ENCODE measurements around the gene TLR9. TPM values are rescaled to one million over a fixed set of nuclear protein-coding genes. Genes with fewer than 3 reads are reported as not detected.
A peak's percentile ranks its signal among the peaks of the same experiment; 100 is the strongest.

TLR9 gene
- total RNA-seq, 5 donors from 2014 or later (not counting 1 experiment from before 2014, with no cell fraction given), result 0.54 to 2.9 (median 2.1) TPM; not detected in 1

GRCh38 chr3:52257911-52258310, 32.5 kb upstream of the TLR9 start:
- Histone ChIP-seq H3K4me3 (ENCODE audit: control insufficient read depth in 1 of 2, extremely low read depth in 1 of 2, low read length in 1 of 2) (no peak overlapping the region), H3K9me3 (no peaks in the 10 kb centered on the region), H3K27me3 (replicated peaks in 1 of 2; ENCODE audit: control insufficient read depth in 2 of 2, extremely low read depth in 1 of 2, insufficient read depth in 2 of 2, low read length in 1 of 2) (no peaks in the 10 kb centered on the region), H3K27ac (ENCODE audit: low read length) (peak overlapping the region; percentile 36), H3K36me3 (ENCODE audit: control insufficient read depth in 2 of 2, extremely low read depth in 1 of 2, insufficient read depth in 1 of 2, low read length in 1 of 2) (peaks cover 0 to 76% of the 10 kb centered on the region in 2 donors), H3K4me1 (ENCODE audit: control insufficient read depth in 1 of 2, extremely low read depth in 1 of 2, insufficient read depth in 2 of 2, low read length in 2 of 2) (peaks cover 61 to 74% of the 10 kb centered on the region in 2 experiments)
- ChIA-PET POLR2A (interaction anchor here in 1 of 2 donors (1.1 kb wide), 1 partner anchor 31 kb away, joined by 3 read pairs; no protein-coding TSS in a partner anchor), CTCF (interaction anchor here in 1 of 2 donors (1.7 kb wide), 1 partner anchor 19 kb away, joined by 5 read pairs; no protein-coding TSS in a partner anchor)
- ATAC-seq (replicated peaks in 1 of 4), result no peak
- Mint-ChIP-seq H3K27me3 (no peaks in the 10 kb centered on the region), H3K4me3 (peak overlapping the region in 1 of 3 donors; percentile 74), H3K9me3 (no peaks in the 10 kb centered on the region), H3K27ac (peak overlapping the region; percentile 97 to 99), H3K4me1 (peaks cover 93 to 95% (median 94%) of the 10 kb centered on the region in 3 donors), H3K36me3 (peaks cover 69% of the 10 kb centered on the region)
- DNase-seq, result no peak
- 58% methylated on average over 2 of the region's 4 CpGs for WGBS (ENCODE audit: insufficient coverage)

- DNase-seq, result peak in 1 of 35 experiments; percentile 6
- 50% methylated on average over 2 of the region's 4 CpGs for WGBS (ENCODE audit: insufficient coverage)
- peak overlapping the region; percentile 97 to 99 for H3K27ac Mint-ChIP-seq
- ATAC-seq (replicated peaks in 1 of 4), result no peak
- Histone ChIP-seq H3K4me3 (ENCODE audit: control insufficient read depth in 1 of 2, extremely low read depth in 1 of 2, low read length in 1 of 2) (no peak overlapping the region), H3K4me1 (ENCODE audit: control insufficient read depth in 1 of 2, extremely low read depth in 1 of 2, insufficient read depth in 2 of 2, low read length in 2 of 2) (peaks cover 54 to 79% of the 10 kb centered on the region in 2 experiments), H3K36me3 (ENCODE audit: control insufficient read depth in 2 of 2, extremely low read depth in 1 of 2, insufficient read depth in 1 of 2, low read length in 1 of 2) (peaks cover 3 to 69% of the 10 kb centered on the region in 2 donors), H3K9me3 (no peaks in the 10 kb centered on the region), H3K27ac (ENCODE audit: low read length) (peak overlapping the region; percentile 36), H3K27me3 (replicated peaks in 1 of 2; ENCODE audit: control insufficient read depth in 2 of 2, extremely low read depth in 1 of 2, insufficient read depth in 2 of 2, low read length in 1 of 2) (no peaks in the 10 kb centered on the region)
- H3K27me3 Mint-ChIP-seq, result no peaks in the 10 kb centered on the region
- H3K4me3 Mint-ChIP-seq, result peak overlapping the region in 1 of 3 donors; percentile 74
- H3K36me3 Mint-ChIP-seq, result peaks cover 62% of the 10 kb centered on the region
- ChIA-PET POLR2A (interaction anchor here (0.6 kb wide), 2 partner anchors 15 kb away, joined by 4 to 7 read pairs; no protein-coding TSS in a partner anchor), CTCF (interaction anchor here in 1 of 2 donors (0.6 kb wide), 1 partner anchor 315 kb away, joined by 5 read pairs; no protein-coding TSS in a partner anchor)
- no peaks in the 10 kb centered on the region for H3K9me3 Mint-ChIP-seq
- H3K4me1 Mint-ChIP-seq, result peaks cover 93 to 95% (median 95%) of the 10 kb centered on the region in 3 donors
Observed at GRCh38 chr3:52256622-52257021, 31.2 kb upstream of the TLR9 start.

- peak overlapping the region in 1 of 3 donors; percentile 74 for H3K4me3 Mint-ChIP-seq
- H3K27me3 Mint-ChIP-seq, result no peaks in the 10 kb centered on the region
- H3K9me3 Mint-ChIP-seq, result no peaks in the 10 kb centered on the region
- ATAC-seq (replicated peaks in 1 of 4) (no peak), DNase-seq (no peak)
- Histone ChIP-seq H3K27me3 (replicated peaks in 1 of 2; ENCODE audit: control insufficient read depth in 2 of 2, extremely low read depth in 1 of 2, insufficient read depth in 2 of 2, low read length in 1 of 2) (no peaks in the 10 kb centered on the region), H3K9me3 (no peaks in the 10 kb centered on the region), H3K4me1 (ENCODE audit: control insufficient read depth in 1 of 2, extremely low read depth in 1 of 2, insufficient read depth in 2 of 2, low read length in 2 of 2) (peaks cover 51 to 81% of the 10 kb centered on the region in 2 experiments), H3K27ac (ENCODE audit: low read length) (peak overlapping the region; percentile 36), H3K4me3 (ENCODE audit: control insufficient read depth in 1 of 2, extremely low read depth in 1 of 2, low read length in 1 of 2) (no peak overlapping the region), H3K36me3 (ENCODE audit: control insufficient read depth in 2 of 2, extremely low read depth in 1 of 2, insufficient read depth in 1 of 2, low read length in 1 of 2) (peaks cover 5 to 70% of the 10 kb centered on the region in 2 donors)
- H3K27ac Mint-ChIP-seq, result peak overlapping the region; percentile 97 to 99
- POLR2A ChIA-PET, result interaction anchor here (0.6 kb wide), 2 partner anchors 15 kb away, joined by 4 to 7 read pairs; no protein-coding TSS in a partner anchor
- peaks cover 59% of the 10 kb centered on the region for H3K36me3 Mint-ChIP-seq
- CTCF ChIA-PET, result interaction anchor here in 1 of 2 donors (0.7 kb wide), 1 partner anchor 11 kb away, joined by 3 read pairs; no protein-coding TSS in a partner anchor
- H3K4me1 Mint-ChIP-seq, result peaks cover 89 to 93% (median 91%) of the 10 kb centered on the region in 3 donors
- no CpG with 5 or more reads among the region's 3 CpGs for WGBS (ENCODE audit: insufficient coverage)
Observed at GRCh38 chr3:52256159-52256558, 30.7 kb upstream of the TLR9 start.

GRCh38 chr3:52254608-52255007, 29.2 kb upstream of the TLR9 start:
- H3K4me3 ChIP-seq (ENCODE audit: control insufficient read depth in 1 of 2, extremely low read depth in 1 of 2, low read length in 1 of 2), result no peak overlapping the region
- no peaks in the 10 kb centered on the region for H3K9me3 ChIP-seq
- DNase-seq, result peak in 1 of 35 experiments; percentile 10
- ChIA-PET CTCF (interaction anchor here in 1 of 2 donors (2.0 to 3.2 kb wide), 2 partner anchors 14 to 22 kb away, joined by 15 to 17 read pairs; no protein-coding TSS in a partner anchor), POLR2A (interaction anchor here (0.6 to 0.7 kb wide), 2 partner anchors 16 to 23 kb away, joined by 4 to 7 read pairs; partner anchors contain the start of gene TWF2 (in 1 of the 2))
- H3K4me1 Mint-ChIP-seq, result peaks cover 88 to 95% (median 89%) of the 10 kb centered on the region in 3 donors
- H3K27ac ChIP-seq (ENCODE audit: low read length), result peak overlapping the region; percentile 91
- peaks cover 50% of the 10 kb centered on the region for H3K36me3 Mint-ChIP-seq
- H3K27ac Mint-ChIP-seq, result peak overlapping the region; percentile 97 to 99
- H3K27me3 ChIP-seq (replicated peaks in 1 of 2; ENCODE audit: control insufficient read depth in 2 of 2, extremely low read depth in 1 of 2, insufficient read depth in 2 of 2, low read length in 1 of 2), result no peaks in the 10 kb centered on the region
- no peak for ATAC-seq (replicated peaks in 1 of 4)
- peaks cover 56 to 83% of the 10 kb centered on the region in 2 experiments for H3K4me1 ChIP-seq (ENCODE audit: control insufficient read depth in 1 of 2, extremely low read depth in 1 of 2, insufficient read depth in 2 of 2, low read length in 2 of 2)
- peaks cover 6 to 68% of the 10 kb centered on the region in 2 donors for H3K36me3 ChIP-seq (ENCODE audit: control insufficient read depth in 2 of 2, extremely low read depth in 1 of 2, insufficient read depth in 1 of 2, low read length in 1 of 2)
- H3K9me3 Mint-ChIP-seq, result no peaks in the 10 kb centered on the region
- WGBS (ENCODE audit: insufficient coverage), result 77% methylated on average over 3 of the region's 9 CpGs
- H3K27me3 Mint-ChIP-seq, result no peaks in the 10 kb centered on the region
- H3K4me3 Mint-ChIP-seq, result peak overlapping the region in 2 of 3 donors; percentile 37 to 74

GRCh38 chr3:52253314-52254304, 28.2 kb upstream of the TLR9 start:
- CTCF ChIA-PET, result interaction anchor here (0.6 to 3.2 kb wide), 13 partner anchors 9 to 1901 kb away, joined by 3 to 17 read pairs (median 6); partner anchors contain the start of genes TWF2 (in 1 of the 2) and WDR82 (in 1 of the 2)
- Histone ChIP-seq H3K4me1 (ENCODE audit: control insufficient read depth in 1 of 2, extremely low read depth in 1 of 2, insufficient read depth in 2 of 2, low read length in 2 of 2) (peaks cover 50 to 92% of the 10 kb centered on the region in 2 experiments), H3K27ac (ENCODE audit: low read length) (peak overlapping the region; percentile 91), H3K27me3 (replicated peaks in 1 of 2; ENCODE audit: control insufficient read depth in 2 of 2, extremely low read depth in 1 of 2, insufficient read depth in 2 of 2, low read length in 1 of 2) (no peaks in the 10 kb centered on the region), H3K36me3 (ENCODE audit: control insufficient read depth in 2 of 2, extremely low read depth in 1 of 2, insufficient read depth in 1 of 2, low read length in 1 of 2) (peaks cover 15 to 68% of the 10 kb centered on the region in 2 donors), H3K9me3 (no peaks in the 10 kb centered on the region), H3K4me3 (ENCODE audit: control insufficient read depth in 1 of 2, extremely low read depth in 1 of 2, low read length in 1 of 2) (peak overlapping the region; percentile 29 to 30)
- POLR2A ChIA-PET, result interaction anchor here (0.5 to 2.8 kb wide), 14 partner anchors 10 to 398 kb away, joined by 3 to 20 read pairs (median 4); partner anchors contain the start of genes TWF2 (in 1 of the 2) and WDR82 (in 1 of the 2)
- WGBS (ENCODE audit: insufficient coverage), result 5% methylated on average over 10 of the region's 12 CpGs
- peaks cover 88 to 95% (median 92%) of the 10 kb centered on the region in 3 donors for H3K4me1 Mint-ChIP-seq
- peak; percentile 65 to 96 (median 89) for DNase-seq
- H3K27ac Mint-ChIP-seq, result peak overlapping the region; percentile 97 to 99
- H3K36me3 Mint-ChIP-seq, result peaks cover 44% of the 10 kb centered on the region
- H3K4me3 Mint-ChIP-seq, result peak overlapping the region; percentile 66 to 75 (median 74)
- no peaks in the 10 kb centered on the region for H3K27me3 Mint-ChIP-seq
- ATAC-seq (replicated peaks in 1 of 4), result peak; percentile 89 to 90 (median 90)
- no peaks in the 10 kb centered on the region for H3K9me3 Mint-ChIP-seq
